ENCODE results near the gene TRAPPC3L.

Gene TRAPPC3L

GRCh38 chr6:116476002-116476678 is 69.3 kb downstream of the TRAPPC3L start:
- Histone ChIP-seq H3K4me3 (ENCODE audit: low read length) (no peak overlapping the region), H3K9ac (ENCODE audit: low read depth, low read length) (no peak overlapping the region), H3K4me1 (ENCODE audit: control insufficient read depth, insufficient read depth, low read length) (no peaks in the 10 kb centered on the region), H3K36me3 (ENCODE audit: insufficient read depth, low read length) (no peaks in the 10 kb centered on the region), H3K4me2 (ENCODE audit: low read length) (no peak overlapping the region), H3K9me3 (replicated peaks; ENCODE audit: low read length) (no peaks in the 10 kb centered on the region), H3K27me3 (ENCODE audit: control insufficient read depth, insufficient read depth, low read length) (no peaks in the 10 kb centered on the region)

GRCh38 chr6:116475141-116475540 is 70.3 kb downstream of the TRAPPC3L start:
- Histone ChIP-seq H3K27me3 (ENCODE audit: control insufficient read depth, insufficient read depth, low read length) (no peaks in the 10 kb centered on the region), H3K4me2 (ENCODE audit: low read length) (no peak overlapping the region), H3K36me3 (ENCODE audit: insufficient read depth, low read length) (no peaks in the 10 kb centered on the region), H3K9me3 (replicated peaks; ENCODE audit: low read length) (no peaks in the 10 kb centered on the region), H3K4me3 (ENCODE audit: low read length) (no peak overlapping the region), H3K9ac (ENCODE audit: low read depth, low read length) (no peak overlapping the region), H3K4me1 (ENCODE audit: control insufficient read depth, insufficient read depth, low read length) (no peaks in the 10 kb centered on the region)

- Histone ChIP-seq H3K9me3 (replicated peaks; ENCODE audit: low read length) (no peaks in the 10 kb centered on the region), H3K27me3 (ENCODE audit: control insufficient read depth, insufficient read depth, low read length) (no peaks in the 10 kb centered on the region), H3K36me3 (ENCODE audit: insufficient read depth, low read length) (no peaks in the 10 kb centered on the region), H3K4me2 (ENCODE audit: low read length) (no peak overlapping the region), H3K9ac (ENCODE audit: low read depth, low read length) (no peak overlapping the region), H3K4me1 (ENCODE audit: control insufficient read depth, insufficient read depth, low read length) (no peaks in the 10 kb centered on the region), H3K4me3 (ENCODE audit: low read length) (no peak overlapping the region)
Measured at GRCh38 chr6:116472706-116473105, 72.8 kb downstream of the TRAPPC3L start.

- Histone ChIP-seq H3K9me3 (replicated peaks; ENCODE audit: low read length) (no peaks in the 10 kb centered on the region), H3K36me3 (ENCODE audit: insufficient read depth, low read length) (no peaks in the 10 kb centered on the region), H3K4me2 (ENCODE audit: low read length) (no peak overlapping the region), H3K27me3 (ENCODE audit: control insufficient read depth, insufficient read depth, low read length) (no peaks in the 10 kb centered on the region), H3K4me3 (ENCODE audit: low read length) (no peak overlapping the region), H3K9ac (ENCODE audit: low read depth, low read length) (no peak overlapping the region), H3K4me1 (ENCODE audit: control insufficient read depth, insufficient read depth, low read length) (no peaks in the 10 kb centered on the region)
Measured at GRCh38 chr6:116471531-116471930, 74.0 kb downstream of the TRAPPC3L start.

GRCh38 chr6:116468293-116468692 is 77.2 kb downstream of the TRAPPC3L start:
- H3K4me3 ChIP-seq (ENCODE audit: low read length): no peak overlapping the region
- H3K4me1 ChIP-seq (ENCODE audit: control insufficient read depth, insufficient read depth, low read length): no peaks in the 10 kb centered on the region

GRCh38 chr6:116467514-116467913 is 78.0 kb downstream of the TRAPPC3L start:
- H3K27me3 ChIP-seq (ENCODE audit: control insufficient read depth, insufficient read depth, low read length): no peaks in the 10 kb centered on the region
- H3K9ac ChIP-seq (ENCODE audit: low read depth, low read length): no peak overlapping the region
- H3K4me1 ChIP-seq (ENCODE audit: control insufficient read depth, insufficient read depth, low read length): peaks cover 2% of the 10 kb centered on the region
- H3K9me3 ChIP-seq (replicated peaks; ENCODE audit: low read length): no peaks in the 10 kb centered on the region
- no peak overlapping the region for H3K4me3 ChIP-seq (ENCODE audit: low read length)
- H3K36me3 ChIP-seq (ENCODE audit: insufficient read depth, low read length): no peaks in the 10 kb centered on the region
- H3K4me2 ChIP-seq (ENCODE audit: low read length): no peak overlapping the region

More at GRCh38 chr6:116468293-116468692, 77.2 kb downstream of the TRAPPC3L start:
- Histone ChIP-seq H3K4me2 (ENCODE audit: low read length) (no peak overlapping the region), H3K9ac (ENCODE audit: low read depth, low read length) (no peak overlapping the region), H3K9me3 (replicated peaks; ENCODE audit: low read length) (no peaks in the 10 kb centered on the region), H3K36me3 (ENCODE audit: insufficient read depth, low read length) (no peaks in the 10 kb centered on the region), H3K27me3 (ENCODE audit: control insufficient read depth, insufficient read depth, low read length) (no peaks in the 10 kb centered on the region)

GRCh38 chr6:116467096-116467495 is 78.4 kb downstream of the TRAPPC3L start:
- Histone ChIP-seq H3K36me3 (ENCODE audit: insufficient read depth, low read length) (no peaks in the 10 kb centered on the region), H3K27me3 (ENCODE audit: control insufficient read depth, insufficient read depth, low read length) (no peaks in the 10 kb centered on the region), H3K9ac (ENCODE audit: low read depth, low read length) (no peak overlapping the region), H3K4me2 (ENCODE audit: low read length) (no peak overlapping the region), H3K4me1 (ENCODE audit: control insufficient read depth, insufficient read depth, low read length) (peaks cover 6% of the 10 kb centered on the region), H3K4me3 (ENCODE audit: low read length) (no peak overlapping the region), H3K9me3 (replicated peaks; ENCODE audit: low read length) (no peaks in the 10 kb centered on the region)

GRCh38 chr6:116465246-116465645 is 80.2 kb downstream of the TRAPPC3L start:
- Histone ChIP-seq H3K4me3 (ENCODE audit: low read length) (no peak overlapping the region), H3K9ac (ENCODE audit: low read depth, low read length) (no peak overlapping the region), H3K4me1 (ENCODE audit: control insufficient read depth, insufficient read depth, low read length) (peaks cover 14% of the 10 kb centered on the region), H3K4me2 (ENCODE audit: low read length) (no peak overlapping the region), H3K36me3 (ENCODE audit: insufficient read depth, low read length) (no peaks in the 10 kb centered on the region), H3K27me3 (ENCODE audit: control insufficient read depth, insufficient read depth, low read length) (peaks cover 4% of the 10 kb centered on the region), H3K9me3 (replicated peaks; ENCODE audit: low read length) (no peaks in the 10 kb centered on the region)

GRCh38 chr6:116463301-116463700 is 82.2 kb downstream of the TRAPPC3L start:
- no peaks in the 10 kb centered on the region for H3K36me3 ChIP-seq (ENCODE audit: insufficient read depth, low read length)
- H3K9me3 ChIP-seq (replicated peaks; ENCODE audit: low read length): no peaks in the 10 kb centered on the region
- H3K4me2 ChIP-seq (ENCODE audit: low read length): no peak overlapping the region
- H3K27me3 ChIP-seq (ENCODE audit: control insufficient read depth, insufficient read depth, low read length): peaks cover 7% of the 10 kb centered on the region
- no peak overlapping the region for H3K9ac ChIP-seq (ENCODE audit: low read depth, low read length)
- H3K4me3 ChIP-seq (ENCODE audit: low read length): no peak overlapping the region
- H3K4me1 ChIP-seq (ENCODE audit: control insufficient read depth, insufficient read depth, low read length): peaks cover 14% of the 10 kb centered on the region

GRCh38 chr6:116461932-116462885 is 83.3 kb downstream of the TRAPPC3L start:
- H3K27me3 ChIP-seq (ENCODE audit: control insufficient read depth, insufficient read depth, low read length): peaks cover 7% of the 10 kb centered on the region
- peak overlapping the region; percentile 58 for H3K9ac ChIP-seq (ENCODE audit: low read depth, low read length)
- no peaks in the 10 kb centered on the region for H3K36me3 ChIP-seq (ENCODE audit: insufficient read depth, low read length)
- H3K4me2 ChIP-seq (ENCODE audit: low read length): peak overlapping the region; percentile 90
- peak overlapping the region; percentile 75 for H3K4me3 ChIP-seq (ENCODE audit: low read length)
- peaks cover 14% of the 10 kb centered on the region for H3K4me1 ChIP-seq (ENCODE audit: control insufficient read depth, insufficient read depth, low read length)
- H3K9me3 ChIP-seq (replicated peaks; ENCODE audit: low read length): no peaks in the 10 kb centered on the region

GRCh38 chr6:116461331-116461931 is 84.1 kb downstream of the TRAPPC3L start, which contains the start of gene CALHM6:
CALHM6 (plus strand) TSS chr6:116461375; CDS start chr6:116461930, 555 bp downstream.
- H3K36me3 ChIP-seq (ENCODE audit: insufficient read depth, low read length): no peaks in the 10 kb centered on the region
- peaks cover 14% of the 10 kb centered on the region for H3K4me1 ChIP-seq (ENCODE audit: control insufficient read depth, insufficient read depth, low read length)
- H3K4me2 ChIP-seq (ENCODE audit: low read length): peak within 1 kb of the TSS; percentile 90
- H3K4me3 ChIP-seq (ENCODE audit: low read length): peak within 1 kb of the TSS; percentile 75
- H3K9me3 ChIP-seq (replicated peaks; ENCODE audit: low read length): no peaks in the 10 kb centered on the region
- H3K27me3 ChIP-seq (ENCODE audit: control insufficient read depth, insufficient read depth, low read length): peaks cover 7% of the 10 kb centered on the region
- peak within 1 kb of the TSS; percentile 58 for H3K9ac ChIP-seq (ENCODE audit: low read depth, low read length)
